OCI-LY7 (cell line): ENCODE measurements around the gene SEC24B. TPM values are rescaled to one million over a fixed set of nuclear protein-coding genes. Genes with fewer than 3 reads are reported as not detected.
"Not testable (repeated sequence)": the region's sequence is repeated elsewhere in the genome, so short reads cannot be mapped to it uniquely, and the experiment has no call there.

Experiments used
- BruUV-seq: library from RNA; stranded (reverse); fragments of 400-500 nt; replicated peaks from 2 replicates; lab custom pipeline; 2021; lab: Mats Ljungman, UMichigan
- CTCF ChIA-PET: fragments of 300-600 bp; sonication (Branson Sonifier 250); formaldehyde crosslinking; loops from one replicate; lab custom pipeline; 2022; ENCODE audit warnings: antibody characterized with exemption; ENCODE audit not compliant: unreplicated experiment; lab: Charles Lee
- POLR2A ChIA-PET: fragments of 300-600 bp; sonication (Branson Sonifier 250); formaldehyde crosslinking; loops from one replicate; lab custom pipeline; 2022; ENCODE audit warnings: antibody characterized with exemption; lab: Charles Lee
- DNase-seq: peaks from one replicate; pipeline ENCODE4 v3.0.0-alpha.2; 2015; ENCODE audit warnings: low spot score
- H2AFZ ChIP-seq: fragments of 200-600 bp; sonication (generic), shearing (Covaris generic); 2 replicates; pipeline ENCODE4 v1.6.1; 2014; ENCODE audit warnings: mild to moderate bottlenecking, antibody characterized with exemption, low read length, moderate library complexity
- H3K27ac ChIP-seq: fragments of 200-600 bp; sonication (generic); 2 replicates; pipeline ENCODE4 v1.5.1; 2014; ENCODE audit warnings: mixed run types, low read depth, mild to moderate bottlenecking, moderate library complexity, low read length, inconsistent platforms; ENCODE audit not compliant: poor library complexity, severe bottlenecking
- H3K36me3 ChIP-seq: fragments of 200-600 bp; sonication (generic); 2 replicates; pipeline ENCODE4 v1.6.1; 2014; ENCODE audit warnings: mild to moderate bottlenecking, antibody characterized with exemption, low read length, moderate library complexity, mixed read lengths; ENCODE audit not compliant: insufficient read depth
- H3K4me1 ChIP-seq: fragments of 200-600 bp; sonication (generic); 2 replicates; pipeline ENCODE4 v1.5.1; 2014; ENCODE audit warnings: mild to moderate bottlenecking, low read length; ENCODE audit not compliant: insufficient read depth, poor library complexity, severe bottlenecking
- H3K4me2 ChIP-seq: fragments of 200-600 bp; sonication (generic); 2 replicates; pipeline ENCODE4 v1.6.1; 2014; ENCODE audit warnings: mild to moderate bottlenecking, low read length
- H3K4me3 ChIP-seq: fragments of 200-600 bp; sonication (generic); 2 replicates; pipeline ENCODE4 v1.5.1; 2014; ENCODE audit warnings: mild to moderate bottlenecking, low read depth, low read length; ENCODE audit not compliant: poor library complexity, severe bottlenecking
- H3K79me2 ChIP-seq: fragments of 200-600 bp; sonication (generic); 2 replicates; pipeline ENCODE4 v1.6.1; 2016; ENCODE audit warnings: low read depth, mild to moderate bottlenecking, low read length, moderate library complexity, mixed read lengths; ENCODE audit not compliant: insufficient read depth
- H3K9me2 ChIP-seq: fragments of 200-600 bp; sonication (generic); 2 replicates; pipeline ENCODE4 v1.6.1; 2016; ENCODE audit warnings: mild to moderate bottlenecking, low read length, mixed read lengths; ENCODE audit not compliant: insufficient read depth
- H3K9me3 ChIP-seq: fragments of 200-600 bp; sonication (generic); 2 replicates; pipeline ENCODE4 v1.6.1; 2014; ENCODE audit warnings: mild to moderate bottlenecking, mixed run types, low read length, mixed read lengths
- H4K20me1 ChIP-seq: fragments of 200-600 bp; sonication (generic); 2 replicates; pipeline ENCODE4 v1.6.1; 2014; ENCODE audit warnings: mild to moderate bottlenecking, antibody characterized with exemption, low read length, moderate library complexity, mixed read lengths; ENCODE audit not compliant: insufficient read depth
- EZH2phosphoT487 ChIP-seq: fragments of 200-600 bp; sonication (generic); IDR thresholded peaks from 2 replicates; pipeline ENCODE4 v1.6.1; 2018; ENCODE audit warnings: low read depth, borderline replicate concordance, mild to moderate bottlenecking, mixed run types, antibody characterized with exemption, low read length, moderate library complexity, mixed read lengths
- intact Hi-C: fragments of 100-400 bp; cut with micrococcal nuclease; formaldehyde crosslinking; loops from one replicate; pipeline ENCODE4 v1.10.0; 2022; ENCODE audit not compliant: unreplicated experiment
- total RNA-seq, 2 experiments: library from RNA; depleted of rRNA in 1 of 2; stranded (reverse); fragments of >200 nt in 1 of 2; shearing (Covaris generic) in 1 of 2; gene quantifications; 2 replicates each; pipeline ENCODE4 v1.2.3, GENCODE V29; 2014 to 2022
- TF ChIP-seq, protein P1 (sequence below): fragments of 200-600 bp; sonication (generic); conservative IDR thresholded peaks from 2 replicates; pipeline ENCODE4 v1.5.1; 2014; ENCODE audit warnings: mild to moderate bottlenecking, antibody characterized with exemption, low read length, moderate library complexity, mixed read lengths

Gene SEC24B
- total RNA-seq, 2 experiments from 2014 or later: 13.1 to 26.3 TPM

DNA sequence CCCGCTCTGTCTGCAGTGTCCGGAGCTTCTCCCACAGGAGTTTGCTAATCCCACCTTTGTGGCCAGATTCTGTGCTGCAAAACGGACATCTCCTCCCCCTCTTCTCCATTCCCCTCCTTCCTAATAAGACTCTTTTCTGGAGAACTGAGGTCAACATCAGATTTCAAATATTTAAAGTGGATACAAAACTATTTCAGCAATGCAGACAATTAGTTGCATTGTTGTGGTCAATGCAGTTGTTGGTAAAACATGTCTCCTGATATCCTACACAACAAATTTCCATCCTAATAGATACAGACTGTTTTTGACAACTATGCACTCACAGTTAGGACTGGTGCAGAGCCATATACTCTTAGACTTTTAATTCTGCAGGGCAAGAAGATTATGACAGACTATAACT, 121.4 kb downstream of the SEC24B start:
- Histone ChIP-seq H3K4me3 (no peak overlapping the region), H3K9me3 (no peaks in the 10 kb centered on the region), H4K20me1 (no peaks in the 10 kb centered on the region), H2AFZ (no peak overlapping the region), H3K9me2 (no peaks in the 10 kb centered on the region), H3K4me2 (no peak overlapping the region), H3K27ac (no peak overlapping the region), H3K4me1 (peaks cover 12% of the 10 kb centered on the region), H3K79me2 (no peaks in the 10 kb centered on the region), H3K36me3 (peaks cover 2% of the 10 kb centered on the region; the same call in 1 of the 2 replicates)
- ChIA-PET CTCF (no interaction called here), POLR2A (no interaction called here)
- DNase-seq: no peak
- BruUV-seq: no TSS peak
- no peak for TF ChIP-seq EZH2phosphoT487
- TF ChIP-seq, protein P1, sequence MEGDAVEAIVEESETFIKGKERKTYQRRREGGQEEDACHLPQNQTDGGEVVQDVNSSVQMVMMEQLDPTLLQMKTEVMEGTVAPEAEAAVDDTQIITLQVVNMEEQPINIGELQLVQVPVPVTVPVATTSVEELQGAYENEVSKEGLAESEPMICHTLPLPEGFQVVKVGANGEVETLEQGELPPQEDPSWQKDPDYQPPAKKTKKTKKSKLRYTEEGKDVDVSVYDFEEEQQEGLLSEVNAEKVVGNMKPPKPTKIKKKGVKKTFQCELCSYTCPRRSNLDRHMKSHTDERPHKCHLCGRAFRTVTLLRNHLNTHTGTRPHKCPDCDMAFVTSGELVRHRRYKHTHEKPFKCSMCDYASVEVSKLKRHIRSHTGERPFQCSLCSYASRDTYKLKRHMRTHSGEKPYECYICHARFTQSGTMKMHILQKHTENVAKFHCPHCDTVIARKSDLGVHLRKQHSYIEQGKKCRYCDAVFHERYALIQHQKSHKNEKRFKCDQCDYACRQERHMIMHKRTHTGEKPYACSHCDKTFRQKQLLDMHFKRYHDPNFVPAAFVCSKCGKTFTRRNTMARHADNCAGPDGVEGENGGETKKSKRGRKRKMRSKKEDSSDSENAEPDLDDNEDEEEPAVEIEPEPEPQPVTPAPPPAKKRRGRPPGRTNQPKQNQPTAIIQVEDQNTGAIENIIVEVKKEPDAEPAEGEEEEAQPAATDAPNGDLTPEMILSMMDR: no peak
- intact Hi-C loops: loop anchor here (5.0 kb wide), 1 partner anchor 437 kb away; no protein-coding TSS in a partner anchor

- H3K27ac ChIP-seq: no peak overlapping the region
- peaks cover 16% of the 10 kb centered on the region for H3K79me2 ChIP-seq
- H3K4me3 ChIP-seq: no peak overlapping the region
- DNase-seq: no peak
- TF ChIP-seq EZH2phosphoT487: no peak
- TF ChIP-seq, protein P1: no peak
- H3K4me2 ChIP-seq: no peak overlapping the region
- no peaks in the 10 kb centered on the region for H3K9me2 ChIP-seq
- no TSS peak for BruUV-seq
- peaks cover 21% of the 10 kb centered on the region for H3K4me1 ChIP-seq
- H2AFZ ChIP-seq: no peak overlapping the region
- H3K36me3 ChIP-seq: peaks cover 2% of the 10 kb centered on the region; the same call in 1 of the 2 replicates
- CTCF ChIA-PET: no interaction called here
- intact Hi-C loops: loop anchor here (5.0 kb wide), 1 partner anchor 435 kb away; no protein-coding TSS in a partner anchor
- POLR2A ChIA-PET: interaction anchor here (1.3 kb wide), 2 partner anchors 10 to 32 kb away, joined by 3 to 7 read pairs; no protein-coding TSS in a partner anchor
- peaks cover 5% of the 10 kb centered on the region; the same call in 1 of the 2 replicates for H4K20me1 ChIP-seq
- no peaks in the 10 kb centered on the region for H3K9me3 ChIP-seq
These were observed 123.8 kb downstream of the SEC24B start for GRCh38 chr4:109557433-109557832.

DNA sequence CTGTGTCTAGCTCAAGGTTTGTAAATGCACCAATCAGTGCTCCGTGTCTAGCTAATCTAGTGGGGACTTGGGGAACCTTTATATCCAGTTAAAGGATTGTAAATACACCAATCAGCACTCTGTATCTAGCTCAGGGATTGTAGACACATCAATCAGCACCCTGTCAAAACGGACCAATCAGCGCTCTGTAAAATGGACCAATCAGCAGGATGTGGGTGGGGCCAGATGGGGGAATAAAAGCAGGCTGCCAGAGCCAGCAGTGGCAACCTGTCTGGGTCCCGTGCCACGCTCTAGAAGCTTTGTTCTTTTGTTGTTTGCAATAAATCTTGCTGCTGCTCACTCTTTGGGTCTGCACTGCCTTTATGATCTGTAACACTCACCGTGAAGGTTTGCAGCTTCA, 124.5 kb downstream of the SEC24B start:
- intact Hi-C loops: loop anchor here (5.0 kb wide), 1 partner anchor 434 kb away; no protein-coding TSS in a partner anchor
- H3K27ac ChIP-seq, H3K36me3 ChIP-seq, H3K9me3 ChIP-seq, H3K9me2 ChIP-seq, H3K4me3 ChIP-seq, H2AFZ ChIP-seq, H3K4me2 ChIP-seq, BruUV-seq: not testable (repeated sequence)
- DNase-seq: peak; percentile 18
- Histone ChIP-seq H3K79me2 (peaks cover 23% of the 10 kb centered on the region), H4K20me1 (peaks cover 12% of the 10 kb centered on the region; the same call in 1 of the 2 replicates), H3K4me1 (peaks cover 27% of the 10 kb centered on the region)
- POLR2A ChIA-PET: interaction anchor here (1.3 kb wide), 2 partner anchors 11 to 33 kb away, joined by 3 to 7 read pairs; no protein-coding TSS in a partner anchor
- CTCF ChIA-PET: interaction anchor here (0.6 to 1.1 kb wide), 2 partner anchors 8 to 84 kb away, joined by 3 read pairs; no protein-coding TSS in a partner anchor
